ACC112 (cell line): ENCODE data around the gene PSRC1.

Experiments used
- H2AFZ ChIP-seq: fragments of 200-600 bp; sonication (generic); one replicate; pipeline ENCODE4 v1.6.0; 2017; ENCODE audit warnings: antibody characterized with exemption, low read length; ENCODE audit not compliant: unreplicated experiment
- H3K27ac ChIP-seq: fragments of 200-600 bp; sonication (generic); 2 replicates; pipeline ENCODE4 v1.5.1; 2014; ENCODE audit warnings: low read depth, mild to moderate bottlenecking, antibody characterized with exemption, low read length, moderate library complexity
- H3K27me3 ChIP-seq: fragments of 200-600 bp; sonication (generic); 2 replicates; pipeline ENCODE4 v1.6.1; 2014; ENCODE audit warnings: mild to moderate bottlenecking, antibody characterized with exemption, low read length, moderate library complexity, mixed read lengths; ENCODE audit not compliant: insufficient read depth
- H3K36me3 ChIP-seq: fragments of 200-600 bp; sonication (generic); 2 replicates; pipeline ENCODE4 v1.6.1; 2016; ENCODE audit warnings: mild to moderate bottlenecking, antibody characterized with exemption, low read length, moderate library complexity, mixed read lengths; ENCODE audit not compliant: insufficient read depth
- H3K4me1 ChIP-seq: fragments of 200-600 bp; sonication (generic); one replicate; pipeline ENCODE4 v1.6.1; 2016; ENCODE audit warnings: low read length, mixed read lengths; ENCODE audit not compliant: insufficient read depth, unreplicated experiment, control insufficient read depth
- H3K4me3 ChIP-seq: fragments of 200-600 bp; sonication (generic); 2 replicates; pipeline ENCODE4 v1.5.1; 2014; ENCODE audit warnings: mild to moderate bottlenecking, low read depth, low read length
- H3K79me2 ChIP-seq: fragments of 200-600 bp; sonication (generic); one replicate; pipeline ENCODE4 v1.6.0; 2016; ENCODE audit warnings: low read length; ENCODE audit not compliant: control insufficient read depth, unreplicated experiment, insufficient read depth

PSRC1 gene

GRCh38 chr1:109280862-109281261 lies 2.1 kb downstream of the PSRC1 start:
- no peak overlapping the region for H2AFZ ChIP-seq
- no peak overlapping the region for H3K27ac ChIP-seq
- H3K79me2 ChIP-seq, result peaks cover 21% of the 10 kb centered on the region
- H3K27me3 ChIP-seq, result no peaks in the 10 kb centered on the region
- H3K4me3 ChIP-seq, result no peak overlapping the region; the same call in 1 of the 2 replicates
- H3K4me1 ChIP-seq, result peaks cover 16% of the 10 kb centered on the region
- no peaks in the 10 kb centered on the region for H3K36me3 ChIP-seq

- H3K27me3 ChIP-seq, result no peaks in the 10 kb centered on the region
- H3K4me1 ChIP-seq, result peaks cover 16% of the 10 kb centered on the region
- H3K4me3 ChIP-seq, result no peak overlapping the region
- H3K79me2 ChIP-seq, result peaks cover 21% of the 10 kb centered on the region
- no peaks in the 10 kb centered on the region for H3K36me3 ChIP-seq
- H3K27ac ChIP-seq, result no peak overlapping the region
- no peak overlapping the region for H2AFZ ChIP-seq
These were observed 3.2 kb downstream of the PSRC1 start for GRCh38 chr1:109279615-109280278.

GRCh38 chr1:109277434-109278204 lies 5.3 kb downstream of the PSRC1 start:
- Histone ChIP-seq H3K4me3 (no peak overlapping the region), H3K36me3 (no peaks in the 10 kb centered on the region), H3K27me3 (no peaks in the 10 kb centered on the region), H3K4me1 (peaks cover 8% of the 10 kb centered on the region), H2AFZ (no peak overlapping the region), H3K79me2 (peaks cover 18% of the 10 kb centered on the region), H3K27ac (no peak overlapping the region)

- no peak overlapping the region for H3K4me3 ChIP-seq
- H3K27ac ChIP-seq, result no peak overlapping the region
- H3K36me3 ChIP-seq, result no peaks in the 10 kb centered on the region
- H3K4me1 ChIP-seq, result no peaks in the 10 kb centered on the region
- no peaks in the 10 kb centered on the region for H3K27me3 ChIP-seq
- no peak overlapping the region for H2AFZ ChIP-seq
- H3K79me2 ChIP-seq, result no peaks in the 10 kb centered on the region
These were observed 7.1 kb downstream of the PSRC1 start for GRCh38 chr1:109275706-109276345.

GRCh38 chr1:109274533-109275476 lies 8.1 kb downstream of the PSRC1 start:
- H3K27me3 ChIP-seq, result no peaks in the 10 kb centered on the region
- H2AFZ ChIP-seq, result no peak overlapping the region
- no peaks in the 10 kb centered on the region for H3K4me1 ChIP-seq
- H3K79me2 ChIP-seq, result no peaks in the 10 kb centered on the region
- no peaks in the 10 kb centered on the region for H3K36me3 ChIP-seq
- no peak overlapping the region for H3K27ac ChIP-seq
- no peak overlapping the region for H3K4me3 ChIP-seq

- Histone ChIP-seq H2AFZ (no peak overlapping the region), H3K4me1 (no peaks in the 10 kb centered on the region), H3K27ac (no peak overlapping the region), H3K79me2 (no peaks in the 10 kb centered on the region), H3K27me3 (no peaks in the 10 kb centered on the region), H3K4me3 (no peak overlapping the region), H3K36me3 (no peaks in the 10 kb centered on the region)
These were observed 9.2 kb downstream of the PSRC1 start for GRCh38 chr1:109273570-109274288.

GRCh38 chr1:109272831-109273547 lies 10.0 kb downstream of the PSRC1 start:
- no peak overlapping the region for H3K27ac ChIP-seq
- no peaks in the 10 kb centered on the region for H3K36me3 ChIP-seq
- no peak overlapping the region for H2AFZ ChIP-seq
- no peak overlapping the region for H3K4me3 ChIP-seq
- no peaks in the 10 kb centered on the region for H3K4me1 ChIP-seq
- no peaks in the 10 kb centered on the region for H3K79me2 ChIP-seq
- H3K27me3 ChIP-seq, result no peaks in the 10 kb centered on the region

- no peaks in the 10 kb centered on the region for H3K79me2 ChIP-seq
- no peak overlapping the region for H3K27ac ChIP-seq
- no peaks in the 10 kb centered on the region for H3K4me1 ChIP-seq
- no peaks in the 10 kb centered on the region for H3K27me3 ChIP-seq
- no peak overlapping the region for H3K4me3 ChIP-seq
- H3K36me3 ChIP-seq, result no peaks in the 10 kb centered on the region
- no peak overlapping the region for H2AFZ ChIP-seq
These were observed 10.7 kb downstream of the PSRC1 start for GRCh38 chr1:109272021-109272799.

GRCh38 chr1:109271458-109271857 lies 11.5 kb downstream of the PSRC1 start:
- Histone ChIP-seq H3K36me3 (no peaks in the 10 kb centered on the region), H3K27ac (no peak overlapping the region), H3K4me3 (no peak overlapping the region), H3K4me1 (no peaks in the 10 kb centered on the region), H3K27me3 (no peaks in the 10 kb centered on the region), H3K79me2 (no peaks in the 10 kb centered on the region), H2AFZ (no peak overlapping the region)
